ENCODE data around the gene ADD2.

The ADD2 gene

GRCh38 chr2:70715071-70715985, 52.7 kb downstream of the ADD2 start:
- DNase-seq (ENCODE audit: low read depth) = no peak
- TF ChIP-seq CTCF (conservative IDR thresholded peaks at IDR 0.05; ENCODE audit: low read length) = no peak
- H3K4me3 ChIP-seq (ENCODE audit: low read length) = no peak overlapping the region

- TF ChIP-seq CTCF (conservative IDR thresholded peaks at IDR 0.05; ENCODE audit: low read length) = no peak
- H3K4me3 ChIP-seq (ENCODE audit: low read length) = no peak overlapping the region
- DNase-seq (ENCODE audit: low read depth) = no peak
These were observed 53.7 kb downstream of the ADD2 start for GRCh38 chr2:70714141-70714905.

GRCh38 chr2:70712916-70713315, 55.1 kb downstream of the ADD2 start:
- no peak for DNase-seq (ENCODE audit: low read depth)
- no peak overlapping the region for H3K4me3 ChIP-seq (ENCODE audit: low read length)

GRCh38 chr2:70711191-70711590, 56.8 kb downstream of the ADD2 start:
- no peak for TF ChIP-seq CTCF (conservative IDR thresholded peaks at IDR 0.05; ENCODE audit: low read length)
- no peak for DNase-seq (ENCODE audit: low read depth)
- H3K4me3 ChIP-seq (ENCODE audit: low read length) = no peak overlapping the region

More at GRCh38 chr2:70712916-70713315, 55.1 kb downstream of the ADD2 start:
- TF ChIP-seq CTCF (conservative IDR thresholded peaks at IDR 0.05; ENCODE audit: low read length) = no peak

- H3K4me3 ChIP-seq (ENCODE audit: low read length) = no peak overlapping the region
- TF ChIP-seq CTCF (conservative IDR thresholded peaks at IDR 0.05; ENCODE audit: low read length) = no peak
- no peak for DNase-seq (ENCODE audit: low read depth)
These were observed 57.8 kb downstream of the ADD2 start for GRCh38 chr2:70710038-70710690.

GRCh38 chr2:70709275-70710037, 58.5 kb downstream of the ADD2 start:
- DNase-seq (ENCODE audit: low read depth) = peak; percentile 48

More at GRCh38 chr2:70709275-70710037, 58.5 kb downstream of the ADD2 start:
- no peak for TF ChIP-seq CTCF (conservative IDR thresholded peaks at IDR 0.05; ENCODE audit: low read length)
- no peak overlapping the region for H3K4me3 ChIP-seq (ENCODE audit: low read length)

Data from AG10803 (cell line).